Measurements from ENCODE around the gene DYRK1B. TPM values are rescaled to one million over a fixed set of nuclear protein-coding genes. Genes with fewer than 3 reads are reported as not detected.

Gene DYRK1B
- 15.6 and 20.9 TPM in 2 replicates for total RNA-seq

GRCh38 chr19:39833464-39834286 is at the start of gene DYRK1B:
Gene DYRK1B (minus strand): TSS chr19:39834162. CDS start chr19:39831867, 2,295 bp downstream.

DNA sequence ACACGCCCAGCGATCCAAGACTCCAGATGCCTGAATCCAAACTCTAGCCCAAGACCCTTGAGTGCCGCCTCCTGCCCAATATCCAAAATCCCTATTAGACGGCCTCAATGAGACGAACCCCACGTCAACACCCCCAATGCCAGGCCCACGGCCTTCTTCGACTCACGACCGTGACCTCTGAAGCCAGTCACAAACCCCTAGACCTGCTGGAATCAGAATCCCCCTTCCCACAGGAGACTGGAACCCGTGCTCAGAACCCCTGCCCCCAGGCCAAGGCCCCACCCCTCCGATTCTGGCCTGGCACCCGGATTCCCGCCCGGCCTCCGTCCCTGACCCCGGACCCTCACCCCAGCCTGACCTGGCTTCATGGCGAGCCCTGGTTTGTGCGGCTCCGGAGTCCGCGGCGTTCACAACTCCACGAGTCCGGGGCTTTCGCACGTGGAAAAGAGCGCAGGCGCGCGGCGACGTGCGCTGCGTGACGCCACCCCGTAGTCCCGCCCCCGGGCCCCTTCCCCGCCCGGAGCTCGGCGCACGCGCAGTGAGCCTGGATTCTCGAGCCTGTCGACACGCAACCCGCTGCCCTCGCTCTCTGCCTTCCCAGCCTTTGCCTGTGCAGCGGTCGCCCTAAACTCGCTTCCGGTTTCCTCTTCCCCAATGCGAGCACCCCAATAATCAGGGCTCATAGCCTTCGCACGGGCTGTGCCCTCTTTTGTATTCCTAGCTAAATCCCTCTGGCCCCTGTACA is 12.1 kb upstream of the DYRK1B start, which contains the start of gene FBL:
FBL (minus strand) TSS at position 447 of the 745 bp plus-strand sequence; CDS start at position 368, 79 bp downstream.

DNA sequence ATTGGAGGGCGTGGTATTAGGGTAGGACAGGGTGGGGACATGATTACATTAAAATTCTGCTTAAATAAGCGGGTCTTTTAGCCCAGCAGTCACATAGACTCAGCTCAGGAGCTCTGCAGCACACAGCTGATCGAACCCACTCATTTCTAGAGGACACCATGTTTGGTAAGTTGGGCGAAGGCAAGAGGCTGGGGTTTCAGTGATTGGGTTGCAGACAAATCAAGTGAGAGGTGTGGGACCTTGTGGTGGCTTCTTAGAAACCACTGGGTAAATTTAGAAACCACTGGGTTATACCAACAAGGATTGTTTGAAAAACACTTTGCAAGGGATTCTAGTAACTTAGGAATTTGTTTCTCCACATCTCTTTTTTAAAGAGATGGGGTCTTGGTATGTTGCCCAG is 55.2 kb downstream of the DYRK1B start, which contains the start of gene LEUTX:
LEUTX (plus strand) TSS at position 92 of the 400 bp plus-strand sequence; CDS start at position 159, 67 bp downstream.

Other genes with a start within 250 kb of the DYRK1B start
- gene LGALS13, start 231.6 kb downstream of the DYRK1B start, total RNA-seq: not detected in 2 replicates
- gene LGALS16, start 178.2 kb downstream of the DYRK1B start, total RNA-seq: not detected in 2 replicates
- gene LGALS14, start 129.7 kb downstream of the DYRK1B start, total RNA-seq: not detected in 2 replicates
- gene CLC, start 96.1 kb downstream of the DYRK1B start, total RNA-seq: not detected in 2 replicates
- not detected in 2 replicates for gene LEUTX, start 55.3 kb downstream of the DYRK1B start, total RNA-seq
- gene FBL, start 12.2 kb upstream of the DYRK1B start, total RNA-seq: 72.2 and 96.1 TPM in 2 replicates
- gene FCGBP, start 100.5 kb upstream of the DYRK1B start, total RNA-seq: under 0.01 and 0.16 TPM in 2 replicates
- gene PSMC4, start 137.0 kb upstream of the DYRK1B start, total RNA-seq: 94.4 and 110 TPM in 2 replicates
- 2.4 and 3.8 TPM in 2 replicates for gene ZNF546, start 162.9 kb upstream of the DYRK1B start, total RNA-seq
- 6.0 TPM in 2 replicates for gene ZNF780B, start 222.1 kb upstream of the DYRK1B start, total RNA-seq